Glomerular endothelial cell (primary cell): ENCODE data around the gene RAPGEF1. TPM values are rescaled to one million over a fixed set of nuclear protein-coding genes. Genes with fewer than 3 reads are reported as not detected.
A peak's percentile ranks its signal among the peaks of the same experiment; 100 is the strongest.
"Not testable (repeated sequence)": the region's sequence is repeated elsewhere in the genome, so short reads cannot be mapped to it uniquely, and the experiment has no call there.

Experiments used
- DNase-seq: peaks from one replicate; pipeline ENCODE4 v3.0.0-alpha.2; 2011; ENCODE audit warnings: low read depth, low spot score; ENCODE audit errors: extremely low read depth
- total RNA-seq: library from RNA; depleted of rRNA; stranded (reverse); fragments of >200 nt; gene quantifications from 2 replicates; pipeline ENCODE4 v1.2.3, GENCODE V29; 2015

Gene RAPGEF1
- 87.3 and 102 TPM in 2 replicates for total RNA-seq

GRCh38 chr9:131739959-131740648 is at the start of gene RAPGEF1:
Gene RAPGEF1 (minus strand): TSS chr9:131740076. CDS start chr9:131739830, 246 bp downstream.
- DNase-seq = no peak

GRCh38 chr9:131788851-131789250 is 49.0 kb upstream of the RAPGEF1 start:
- no peak for DNase-seq

- DNase-seq = no peak
These were observed 48.0 kb upstream of the RAPGEF1 start for GRCh38 chr9:131787838-131788237.

GRCh38 chr9:131784748-131785501 is 45.0 kb upstream of the RAPGEF1 start:
- no peak for DNase-seq

GRCh38 chr9:131781069-131781468 is 41.2 kb upstream of the RAPGEF1 start:
- DNase-seq = no peak

- no peak for DNase-seq
These were observed 36.6 kb upstream of the RAPGEF1 start for GRCh38 chr9:131776473-131776872.

- no peak for DNase-seq
These were observed 36.2 kb upstream of the RAPGEF1 start for GRCh38 chr9:131776036-131776435.

GRCh38 chr9:131774636-131775035 is 34.8 kb upstream of the RAPGEF1 start:
- DNase-seq = no peak

- DNase-seq = peak; percentile 22
These were observed 34.1 kb upstream of the RAPGEF1 start for GRCh38 chr9:131773911-131774379.

GRCh38 chr9:131772940-131773339 is 33.1 kb upstream of the RAPGEF1 start:
- no peak for DNase-seq

GRCh38 chr9:131771646-131772045 is 31.8 kb upstream of the RAPGEF1 start:
- no peak for DNase-seq

- no peak for DNase-seq
These were observed 29.5 kb upstream of the RAPGEF1 start for GRCh38 chr9:131769361-131769760.

GRCh38 chr9:131764568-131764967 is 24.7 kb upstream of the RAPGEF1 start:
- no peak for DNase-seq

- no peak for DNase-seq
These were observed 22.6 kb upstream of the RAPGEF1 start for GRCh38 chr9:131762356-131762932.

- DNase-seq = no peak
These were observed 19.3 kb upstream of the RAPGEF1 start for GRCh38 chr9:131759017-131759647.

GRCh38 chr9:131757549-131757948 is 17.7 kb upstream of the RAPGEF1 start:
- DNase-seq = no peak

GRCh38 chr9:131755541-131756198 is 15.8 kb upstream of the RAPGEF1 start:
- DNase-seq = no peak

GRCh38 chr9:131754846-131755245 is 15.0 kb upstream of the RAPGEF1 start:
- no peak for DNase-seq

GRCh38 chr9:131753751-131754150 is 13.9 kb upstream of the RAPGEF1 start:
- not testable (repeated sequence) for DNase-seq

GRCh38 chr9:131752231-131752884 is 12.5 kb upstream of the RAPGEF1 start:
- DNase-seq = no peak
